Neural crest cell (in vitro differentiated cells): ENCODE measurements around the gene ZNF331. TPM values are rescaled to one million over a fixed set of nuclear protein-coding genes. Genes with fewer than 3 reads are reported as not detected.
A peak's percentile ranks its signal among the peaks of the same experiment; 100 is the strongest.
"Not testable (repeated sequence)": the region's sequence is repeated elsewhere in the genome, so short reads cannot be mapped to it uniquely, and the experiment has no call there.

Experiments
- DNase-seq: peaks from one replicate; pipeline ENCODE4 v3.0.0; 2021; ENCODE audit warnings: low read depth, mixed read lengths, low spot score
- H3K27ac Mint-ChIP-seq: one replicate; pipeline ENCODE4 v1.8.0; 2021; ENCODE audit warnings: mild to moderate bottlenecking, mixed read lengths; ENCODE audit not compliant: unreplicated experiment
- H3K27me3 Mint-ChIP-seq: 2 replicates; pipeline ENCODE4 v1.8.0; 2021; ENCODE audit warnings: low read depth, mild to moderate bottlenecking, mixed read lengths
- H3K36me3 Mint-ChIP-seq: 2 replicates; pipeline ENCODE4 v1.8.0; 2021; ENCODE audit warnings: low read depth, mild to moderate bottlenecking, mixed read lengths
- H3K4me1 Mint-ChIP-seq: 2 replicates; pipeline ENCODE4 v1.8.0; 2021; ENCODE audit warnings: mixed read lengths
- H3K4me3 Mint-ChIP-seq: one replicate; pipeline ENCODE4 v1.8.0; 2021; ENCODE audit warnings: mild to moderate bottlenecking, mixed read lengths
- H3K9me3 Mint-ChIP-seq: 2 replicates; pipeline ENCODE4 v1.8.0; 2021; ENCODE audit warnings: mixed read lengths
- CTCF ChIP-seq: fragments of 200-600 bp; sonication (generic); conservative IDR thresholded peaks from 2 replicates; pipeline ENCODE4 v1.5.0; 2021; ENCODE audit warnings: antibody characterized with exemption, mild to moderate bottlenecking
- long read RNA-seq: library from polyadenylated mRNA; unstranded; transcript quantifications from one replicate; pipeline ENCODE4 v2.0.0, GENCODE V29; 2020
- total RNA-seq: library from RNA; stranded (reverse); gene quantifications from 2 replicates; pipeline ENCODE4 v1.2.1, GENCODE V29; 2021

ZNF331 gene
- total RNA-seq = 36.6 and 41.7 TPM in 2 replicates
- long read RNA-seq, full-length matches to known transcripts = 64 of 81 reads
- long read RNA-seq, partial matches to known transcripts = 1 of 81 reads
- long read RNA-seq, other reads (novel, unspliced or antisense) = 16 of 81 reads

GRCh38 chr19:53537521-53538377 lies at the start of gene ZNF331:
ZNF331 (plus strand) TSS chr19:53538145; CDS start chr19:53569377, 31,232 bp downstream.
- H3K9me3 Mint-ChIP-seq = no peaks in the 10 kb centered on the region
- peaks cover 13% of the 10 kb centered on the region for H3K4me1 Mint-ChIP-seq
- H3K4me3 Mint-ChIP-seq = peak within 1 kb of the TSS; percentile 97
- no peaks in the 10 kb centered on the region for H3K27me3 Mint-ChIP-seq
- TF ChIP-seq CTCF = peak; percentile 51
- H3K36me3 Mint-ChIP-seq = peaks cover 16% of the 10 kb centered on the region
- peak within 1 kb of the TSS; percentile 93 for H3K27ac Mint-ChIP-seq
- DNase-seq = peak; percentile 58

- Mint-ChIP-seq H3K36me3 (peaks cover 72% of the 10 kb centered on the region), H3K27me3 (no peaks in the 10 kb centered on the region), H3K9me3 (peaks cover 29% of the 10 kb centered on the region), H3K27ac (no peak overlapping the region), H3K4me1 (peaks cover under 1% of the 10 kb centered on the region), H3K4me3 (no peak overlapping the region)
- DNase-seq = no peak
- TF ChIP-seq CTCF = no peak
Observed at GRCh38 chr19:53492153-53492552, 45.8 kb upstream of the ZNF331 start.

- not testable (repeated sequence) for H3K4me3 Mint-ChIP-seq, H3K27ac Mint-ChIP-seq, H3K4me1 Mint-ChIP-seq, DNase-seq, H3K27me3 Mint-ChIP-seq
- Mint-ChIP-seq H3K9me3 (peaks cover 12% of the 10 kb centered on the region), H3K36me3 (peaks cover 31% of the 10 kb centered on the region)
Observed at GRCh38 chr19:53497311-53498023, 40.5 kb upstream of the ZNF331 start.

GRCh38 chr19:53498024-53498395 lies 39.9 kb upstream of the ZNF331 start:
- H3K27ac Mint-ChIP-seq, H3K4me3 Mint-ChIP-seq, H3K4me1 Mint-ChIP-seq, H3K27me3 Mint-ChIP-seq, DNase-seq: not testable (repeated sequence)
- Mint-ChIP-seq H3K36me3 (peaks cover 26% of the 10 kb centered on the region), H3K9me3 (peaks cover 10% of the 10 kb centered on the region)

GRCh38 chr19:53503151-53503550 lies 34.8 kb upstream of the ZNF331 start:
- not testable (repeated sequence) for H3K27ac Mint-ChIP-seq, DNase-seq, H3K4me3 Mint-ChIP-seq, H3K27me3 Mint-ChIP-seq, H3K4me1 Mint-ChIP-seq, H3K9me3 Mint-ChIP-seq, H3K36me3 Mint-ChIP-seq

- H3K27ac Mint-ChIP-seq = not testable (repeated sequence)
Observed at GRCh38 chr19:53503671-53504364, 34.1 kb upstream of the ZNF331 start.

GRCh38 chr19:53504365-53504703 lies 33.6 kb upstream of the ZNF331 start:
- H3K4me3 Mint-ChIP-seq, H3K4me1 Mint-ChIP-seq, H3K27me3 Mint-ChIP-seq, H3K9me3 Mint-ChIP-seq, DNase-seq, H3K36me3 Mint-ChIP-seq, H3K27ac Mint-ChIP-seq: not testable (repeated sequence)
- TF ChIP-seq CTCF = peak; percentile 44

More at GRCh38 chr19:53503671-53504364, 34.1 kb upstream of the ZNF331 start:
- not testable (repeated sequence) for H3K4me1 Mint-ChIP-seq, H3K36me3 Mint-ChIP-seq, DNase-seq, H3K27me3 Mint-ChIP-seq, H3K4me3 Mint-ChIP-seq, H3K9me3 Mint-ChIP-seq
